H9 (cell line): Measurements from ENCODE around the gene LST1. TPM values are rescaled to one million over a fixed set of nuclear protein-coding genes. Genes with fewer than 3 reads are reported as not detected.
A peak's percentile ranks its signal among the peaks of the same experiment; 100 is the strongest.

Source experiments
- DNase-seq: peaks from one replicate; pipeline ENCODE4 v3.0.0-alpha.2; 2017
- H2AFZ ChIP-seq: one replicate; pipeline ENCODE4 v1.6.1; 2013; ENCODE audit warnings: mild to moderate bottlenecking, low read length, control low read depth, moderate library complexity
- H2AK5ac ChIP-seq: 2 replicates; pipeline ENCODE4 v1.6.1; 2013; ENCODE audit warnings: low read length, control low read depth, mixed read lengths; ENCODE audit not compliant: insufficient read length
- H2BK120ac ChIP-seq: one replicate; pipeline ENCODE4 v1.6.1; 2013; ENCODE audit warnings: low read depth, mild to moderate bottlenecking, low read length, control low read depth, inconsistent platforms; ENCODE audit not compliant: poor library complexity, severe bottlenecking
- H2BK12ac ChIP-seq: 2 replicates; pipeline ENCODE4 v1.6.1; 2013; ENCODE audit warnings: low read length, control low read depth, mixed read lengths, low read depth; ENCODE audit not compliant: insufficient read length
- H2BK15ac ChIP-seq: 2 replicates; pipeline ENCODE4 v1.6.1; 2013; ENCODE audit warnings: low read depth, low read length, control low read depth
- H2BK20ac ChIP-seq: one replicate; pipeline ENCODE4 v1.6.1; 2013; ENCODE audit warnings: low read depth, mild to moderate bottlenecking, low read length, control low read depth, inconsistent platforms; ENCODE audit not compliant: poor library complexity, severe bottlenecking
- H2BK5ac ChIP-seq: 2 replicates; pipeline ENCODE4 v1.6.1; 2013; ENCODE audit warnings: low read length, control low read depth, mixed read lengths; ENCODE audit not compliant: insufficient read length
- H3K14ac ChIP-seq: 2 replicates; pipeline ENCODE4 v1.6.1; 2013; ENCODE audit warnings: low read length, control low read depth; ENCODE audit not compliant: insufficient read depth
- H3K18ac ChIP-seq: 2 replicates; pipeline ENCODE4 v1.6.1; 2013; ENCODE audit warnings: low read depth, mild to moderate bottlenecking, mixed read lengths, low read length, control low read depth; ENCODE audit not compliant: insufficient read length
- H3K23ac ChIP-seq: 2 replicates; pipeline ENCODE4 v1.6.1; 2013; ENCODE audit warnings: low read length, control low read depth, mixed read lengths, low read depth; ENCODE audit not compliant: insufficient read length
- H3K23me2 ChIP-seq: 2 replicates; pipeline ENCODE4 v1.6.1; 2013; ENCODE audit warnings: low read depth, mild to moderate bottlenecking, mixed read lengths, low read length, control low read depth; ENCODE audit not compliant: insufficient read length, poor library complexity, severe bottlenecking
- H3K27ac ChIP-seq: 2 replicates; pipeline ENCODE4 v1.5.1; 2013; ENCODE audit warnings: low read length, control low read depth, mixed read lengths, low read depth; ENCODE audit not compliant: insufficient read length
- H3K27me3 ChIP-seq: 2 replicates; pipeline ENCODE4 v1.6.1; 2013; ENCODE audit warnings: low read length, control low read depth, inconsistent platforms; ENCODE audit not compliant: insufficient read depth
- H3K4ac ChIP-seq: 2 replicates; pipeline ENCODE4 v1.6.1; 2013; ENCODE audit warnings: low read depth, mild to moderate bottlenecking, control low read depth, inconsistent platforms, low read length, moderate library complexity
- H3K4me1 ChIP-seq: 2 replicates; pipeline ENCODE4 v1.6.1; 2013; ENCODE audit warnings: low read length, control low read depth, inconsistent platforms; ENCODE audit not compliant: insufficient read depth
- H3K4me2 ChIP-seq: 2 replicates; pipeline ENCODE4 v1.6.1; 2013; ENCODE audit warnings: low read length, control low read depth, mixed read lengths; ENCODE audit not compliant: insufficient read length, insufficient read depth
- H3K56ac ChIP-seq: 2 replicates; pipeline ENCODE4 v1.6.1; 2013; ENCODE audit warnings: low read depth, mild to moderate bottlenecking, mixed read lengths, low read length, control low read depth; ENCODE audit not compliant: insufficient read length
- H3K79me1 ChIP-seq: 2 replicates; pipeline ENCODE4 v1.6.1; 2013; ENCODE audit warnings: low read depth, mild to moderate bottlenecking, moderate library complexity, low read length, control low read depth, inconsistent platforms; ENCODE audit not compliant: insufficient read depth, poor library complexity, severe bottlenecking
- H3K79me2 ChIP-seq: 2 replicates; pipeline ENCODE4 v1.6.1; 2013; ENCODE audit warnings: low read length, control low read depth, inconsistent platforms; ENCODE audit not compliant: insufficient read depth
- H3K9ac ChIP-seq: 2 replicates; pipeline ENCODE4 v1.6.1; 2013; ENCODE audit warnings: low read length, control low read depth, mixed read lengths; ENCODE audit not compliant: insufficient read length; ENCODE audit errors: extremely low read depth
- H3K9me3 ChIP-seq: one replicate; pipeline ENCODE4 v1.6.1; 2013; ENCODE audit warnings: low read depth, low read length, inconsistent platforms; ENCODE audit not compliant: control insufficient read depth
- H3T11ph ChIP-seq: one replicate; pipeline ENCODE4 v1.6.1; 2013; ENCODE audit warnings: mild to moderate bottlenecking, low read length, control low read depth, inconsistent platforms
- H4K20me1 ChIP-seq: one replicate; pipeline ENCODE4 v1.6.1; 2013; ENCODE audit not compliant: control insufficient read depth, insufficient read length, insufficient read depth
- H4K5ac ChIP-seq: 2 replicates; pipeline ENCODE4 v1.6.1; 2013; ENCODE audit warnings: low read depth, mild to moderate bottlenecking, mixed read lengths, low read length, control low read depth; ENCODE audit not compliant: insufficient read length
- H4K8ac ChIP-seq: replicated peaks from 2 replicates; pipeline ENCODE4 v1.6.1; 2013; ENCODE audit warnings: low read length, control low read depth, mixed read lengths, low read depth; ENCODE audit not compliant: insufficient read length
- H4K91ac ChIP-seq: 2 replicates; pipeline ENCODE4 v1.6.1; 2013; ENCODE audit warnings: low read depth, mild to moderate bottlenecking, moderate library complexity, mixed read lengths, low read length, control low read depth; ENCODE audit not compliant: insufficient read length
- H3K27ac Mint-ChIP-seq, 3 experiments: 2 replicates in 2 of 3; 3 replicates in 1 of 3; pipeline ENCODE4 v1.8.0; 2020 to 2021; ENCODE audit warnings: mixed read lengths in 3 of 3, mild to moderate bottlenecking in 1 of 3, moderate library complexity in 1 of 3
- H3K27me3 Mint-ChIP-seq: 2 replicates; pipeline ENCODE4 v1.8.0; 2021; ENCODE audit warnings: low read depth, mild to moderate bottlenecking, moderate library complexity, mixed read lengths
- H3K36me3 Mint-ChIP-seq, 3 experiments: 2 replicates in 2 of 3; 3 replicates in 1 of 3; pipeline ENCODE4 v1.8.0; 2020 to 2021; ENCODE audit warnings: low read depth in 3 of 3, mixed read lengths in 3 of 3; ENCODE audit not compliant: insufficient read depth in 1 of 3
- H3K4me1 Mint-ChIP-seq, 2 experiments: 2 replicates each; pipeline ENCODE4 v1.8.0; 2020; ENCODE audit warnings: mixed read lengths in 2 of 2
- H3K4me3 Mint-ChIP-seq, 2 experiments: 2 replicates in 1 of 2; 3 replicates in 1 of 2; pipeline ENCODE4 v1.8.0; 2020 to 2021; ENCODE audit warnings: mild to moderate bottlenecking in 2 of 2, mixed read lengths in 2 of 2, moderate library complexity in 1 of 2
- H3K9me3 Mint-ChIP-seq, 2 experiments: 2 replicates in 1 of 2; 3 replicates in 1 of 2; pipeline ENCODE4 v1.8.0; 2020; ENCODE audit warnings: mild to moderate bottlenecking in 2 of 2, mixed read lengths in 2 of 2, moderate library complexity in 1 of 2
- WGBS: extraction: QIAGEN DNeasy Blood & Tissue Kit; methylation state at CpG from one replicate; pipeline ENCODE4 v1.1.7; 2013; ENCODE audit warnings: missing lambda C conversion rate, low lambda C conversion rate, mixed read lengths; ENCODE audit not compliant: insufficient read length; ENCODE audit errors: extremely low coverage; 5-methylcytosine and 5-hydroxymethylcytosine counted together
- total RNA-seq: library from RNA; stranded (reverse); gene quantifications from 2 replicates; pipeline ENCODE4 v1.2.1, GENCODE V29; 2021
- TF ChIP-seq, protein P1 (sequence below): fragments of 200-600 bp; sonication (generic); conservative IDR thresholded peaks from 3 replicates; pipeline ENCODE4 v1.8.0; 2021; ENCODE audit warnings: antibody characterized with exemption, mild to moderate bottlenecking

Gene LST1
- total RNA-seq, 1 experiment from 2014 or later = not detected

DNA sequence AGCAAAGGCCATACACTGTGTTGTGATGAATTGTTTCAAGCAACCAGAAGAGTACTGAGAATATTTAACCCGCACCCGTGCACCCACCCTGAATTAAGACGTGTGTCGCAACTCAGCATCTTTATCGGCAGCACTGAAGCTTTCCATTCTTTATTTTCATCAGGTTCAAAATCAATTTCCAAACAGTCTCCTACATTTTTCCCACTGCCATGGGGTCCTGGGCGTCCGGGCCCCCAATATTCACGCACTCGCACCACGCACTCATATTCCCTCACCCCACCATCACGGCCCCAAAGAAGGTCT is 5.7 kb upstream of the LST1 start:
- Histone ChIP-seq H2BK15ac (no peak overlapping the region), H3K14ac (peak overlapping the region; percentile 66), H2BK120ac (no peak overlapping the region), H3K79me1 (no peaks in the 10 kb centered on the region), H4K8ac (no peak overlapping the region), H3K23me2 (peaks cover 9% of the 10 kb centered on the region), H3K79me2 (no peaks in the 10 kb centered on the region), H3K27ac (no peak overlapping the region), H3K9ac (peak overlapping the region; percentile 42), H3K9me3 (no peaks in the 10 kb centered on the region), H3K18ac (peak overlapping the region; percentile 21), H3K4me2 (peak overlapping the region; percentile 67), H3K23ac (no peak overlapping the region), H2BK20ac (no peak overlapping the region), H3K27me3 (no peaks in the 10 kb centered on the region), H3K4ac (no peak overlapping the region), H3K56ac (no peak overlapping the region), H2BK5ac (no peak overlapping the region), H3T11ph (no peak overlapping the region), H2BK12ac (no peak overlapping the region), H3K4me1 (peaks cover 2% of the 10 kb centered on the region; the same call in 1 of the 2 replicates), H2AK5ac (no peak overlapping the region), H2AFZ (no peak overlapping the region), H4K5ac (no peak overlapping the region), H4K91ac (no peak overlapping the region), H4K20me1 (no peaks in the 10 kb centered on the region)
- H3K4me3 Mint-ChIP-seq = peak overlapping the region; percentile 84 to 94
- WGBS = no CpG with 5 or more reads among the region's 11 CpGs
- H3K27me3 Mint-ChIP-seq = peaks cover 41% of the 10 kb centered on the region
- no peak overlapping the region for H3K27ac Mint-ChIP-seq
- H3K4me1 Mint-ChIP-seq = peaks cover 31 to 32% of the 10 kb centered on the region in 2 experiments
- DNase-seq = no peak
- H3K36me3 Mint-ChIP-seq = no peaks in the 10 kb centered on the region
- no peaks in the 10 kb centered on the region; a peak in 1 of 5 replicates for H3K9me3 Mint-ChIP-seq
- TF ChIP-seq, protein P1, sequence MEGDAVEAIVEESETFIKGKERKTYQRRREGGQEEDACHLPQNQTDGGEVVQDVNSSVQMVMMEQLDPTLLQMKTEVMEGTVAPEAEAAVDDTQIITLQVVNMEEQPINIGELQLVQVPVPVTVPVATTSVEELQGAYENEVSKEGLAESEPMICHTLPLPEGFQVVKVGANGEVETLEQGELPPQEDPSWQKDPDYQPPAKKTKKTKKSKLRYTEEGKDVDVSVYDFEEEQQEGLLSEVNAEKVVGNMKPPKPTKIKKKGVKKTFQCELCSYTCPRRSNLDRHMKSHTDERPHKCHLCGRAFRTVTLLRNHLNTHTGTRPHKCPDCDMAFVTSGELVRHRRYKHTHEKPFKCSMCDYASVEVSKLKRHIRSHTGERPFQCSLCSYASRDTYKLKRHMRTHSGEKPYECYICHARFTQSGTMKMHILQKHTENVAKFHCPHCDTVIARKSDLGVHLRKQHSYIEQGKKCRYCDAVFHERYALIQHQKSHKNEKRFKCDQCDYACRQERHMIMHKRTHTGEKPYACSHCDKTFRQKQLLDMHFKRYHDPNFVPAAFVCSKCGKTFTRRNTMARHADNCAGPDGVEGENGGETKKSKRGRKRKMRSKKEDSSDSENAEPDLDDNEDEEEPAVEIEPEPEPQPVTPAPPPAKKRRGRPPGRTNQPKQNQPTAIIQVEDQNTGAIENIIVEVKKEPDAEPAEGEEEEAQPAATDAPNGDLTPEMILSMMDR = no peak
